VCaP (cell line): ENCODE data around the gene TNS4.

Source experiments
- H3K27ac ChIP-seq: fragments of 450-650 bp; 2 replicates; pipeline ENCODE4 v1.5.1; 2017
- CTCF ChIP-seq: fragments of 450-650 bp; conservative IDR thresholded peaks from 2 replicates; pipeline ENCODE4 v1.5.1; 2017; ENCODE audit warnings: mild to moderate bottlenecking, moderate library complexity

TNS4 gene

DNA sequence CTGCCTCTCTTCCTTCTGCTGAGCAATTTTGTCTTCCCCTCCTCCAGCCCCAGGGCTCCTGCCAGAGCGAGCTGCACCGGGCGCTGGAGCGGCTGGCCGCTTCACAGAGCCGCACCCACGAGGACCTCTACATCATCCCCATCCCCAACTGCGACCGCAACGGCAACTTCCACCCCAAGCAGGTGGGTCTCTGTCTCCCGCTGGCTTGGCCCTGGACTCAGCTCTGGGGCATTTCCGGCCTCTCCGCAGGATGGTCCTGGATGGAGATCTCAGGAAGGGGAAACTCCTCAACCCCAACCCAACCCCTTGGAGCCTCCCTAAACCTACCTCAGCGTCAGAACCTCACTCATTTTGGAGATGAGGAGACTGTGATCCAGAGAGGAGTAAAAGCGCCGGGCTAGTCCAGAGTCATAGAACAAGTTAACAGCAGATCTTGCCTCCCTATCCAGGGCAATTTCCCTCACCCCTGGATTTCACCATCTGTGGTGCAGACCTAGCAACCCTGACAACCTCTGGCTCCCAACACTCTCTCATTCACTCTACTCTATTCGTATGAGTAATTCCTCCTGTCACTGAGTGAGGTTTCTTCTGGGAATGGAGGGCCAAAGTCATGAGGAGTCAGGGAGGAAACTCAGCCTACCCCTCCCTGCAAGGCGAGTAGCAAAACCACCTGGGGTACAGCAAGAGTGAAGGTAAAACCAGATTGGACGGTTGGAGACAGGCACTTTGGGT, 47.4 kb downstream of the TNS4 start:
- no peak for TF ChIP-seq CTCF

GRCh38 chr17:40452921-40453378, 48.5 kb downstream of the TNS4 start:
- TF ChIP-seq CTCF = no peak
- no peak overlapping the region for H3K27ac ChIP-seq

More for the DNA sequence above, 47.4 kb downstream of the TNS4 start:
- no peak overlapping the region for H3K27ac ChIP-seq

DNA sequence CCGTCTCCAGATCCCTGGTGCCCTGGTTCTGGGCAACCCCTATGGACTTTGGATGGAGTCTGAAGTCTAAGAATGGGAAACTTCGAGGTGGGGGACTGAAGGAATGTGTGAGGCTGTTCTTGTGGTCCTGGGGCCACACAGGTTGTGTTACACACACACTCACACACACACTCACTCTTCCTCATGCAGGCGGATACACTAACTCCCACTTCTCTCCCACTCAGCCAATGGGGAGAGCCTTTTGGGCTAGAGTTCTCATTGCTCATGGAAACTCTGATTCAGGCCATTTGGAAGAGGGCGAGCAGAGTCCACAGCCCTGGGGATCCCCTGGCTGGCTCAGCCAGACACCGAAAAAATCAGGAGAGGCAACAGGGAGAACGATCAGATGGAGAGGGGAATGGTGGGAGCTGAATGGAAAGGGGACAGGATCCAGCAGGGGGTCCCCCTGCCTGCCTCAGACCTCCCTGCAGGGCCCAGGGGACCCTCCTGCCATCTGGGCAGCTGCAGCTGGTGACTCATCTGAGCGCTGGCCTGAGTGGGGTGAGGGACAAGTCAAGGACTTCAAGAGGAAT, 49.1 kb downstream of the TNS4 start:
- TF ChIP-seq CTCF = no peak
- no peak overlapping the region for H3K27ac ChIP-seq

DNA sequence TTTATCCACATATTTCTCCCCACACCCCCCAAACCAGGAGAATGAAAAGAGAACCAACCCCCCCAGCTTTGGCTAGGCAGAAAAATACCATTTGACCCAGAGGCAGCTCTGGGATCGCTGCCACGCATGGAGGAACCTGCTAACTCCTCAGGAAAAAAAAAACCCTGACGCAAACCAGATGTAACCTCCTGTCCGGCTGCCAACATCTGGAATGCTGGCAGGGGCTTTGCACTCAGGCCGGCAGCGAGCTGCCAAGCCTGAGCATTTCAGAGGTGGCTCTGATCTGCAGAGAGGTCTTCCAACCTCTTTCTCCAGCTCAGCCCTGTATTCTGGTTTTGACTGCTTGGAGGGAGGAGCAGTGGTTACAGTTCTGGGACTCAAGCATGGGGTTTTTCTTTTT, 50.0 kb downstream of the TNS4 start:
- TF ChIP-seq CTCF = no peak
- no peak overlapping the region for H3K27ac ChIP-seq

DNA sequence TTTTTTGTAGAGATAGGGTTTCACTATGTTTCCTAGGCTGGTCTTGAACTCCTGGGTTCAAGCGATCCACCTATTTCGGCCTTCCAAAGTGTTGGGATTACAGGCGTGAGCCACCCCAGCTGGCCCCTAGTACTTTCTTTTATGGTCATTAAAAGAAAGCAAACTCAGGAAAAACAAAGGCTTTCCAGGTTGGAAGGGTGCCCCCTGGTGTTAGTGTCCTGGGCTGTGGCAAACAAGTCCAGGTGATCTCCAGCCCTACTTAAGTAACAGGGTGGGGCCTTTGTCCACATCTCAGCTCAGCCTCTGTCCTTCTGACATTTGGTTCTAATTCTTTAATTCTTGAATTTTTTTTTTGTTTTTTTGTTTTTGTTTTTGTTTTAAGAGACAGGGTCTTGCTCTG, 51.2 kb downstream of the TNS4 start:
- TF ChIP-seq CTCF = peak; percentile 80
- H3K27ac ChIP-seq = no peak overlapping the region

DNA sequence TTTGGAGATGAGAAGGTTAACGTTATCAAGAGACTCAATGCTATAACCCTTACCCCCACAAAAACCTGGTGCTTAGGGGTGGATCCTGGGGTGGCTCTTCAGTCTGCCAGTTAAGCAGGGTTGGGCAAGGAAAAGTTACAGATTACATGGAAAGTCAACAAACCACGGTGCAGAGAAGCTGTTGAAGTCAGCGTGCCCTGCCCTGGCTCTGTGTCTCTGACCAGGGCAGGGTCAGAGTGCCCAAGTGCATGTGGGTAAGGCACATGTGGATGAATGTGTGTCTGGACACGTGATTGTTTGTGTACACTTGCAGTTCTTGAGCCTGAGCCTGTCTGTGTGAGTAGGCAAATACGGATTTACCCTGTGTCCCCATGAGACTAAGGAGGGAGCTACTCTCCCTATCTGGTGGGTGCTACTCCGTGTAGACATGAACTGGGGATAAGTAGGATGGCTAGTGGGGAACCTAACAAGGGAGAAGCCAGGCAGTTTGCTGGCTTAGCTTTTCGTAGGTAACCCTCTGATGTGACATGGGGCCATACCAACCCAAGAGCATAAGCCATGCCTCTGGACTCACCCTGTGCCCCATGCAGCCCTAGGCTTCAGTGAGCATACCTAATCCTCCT, 52.7 kb downstream of the TNS4 start:
- H3K27ac ChIP-seq = peak overlapping the region; percentile 21; the same call in 1 of the 2 replicates
- no peak for TF ChIP-seq CTCF

DNA sequence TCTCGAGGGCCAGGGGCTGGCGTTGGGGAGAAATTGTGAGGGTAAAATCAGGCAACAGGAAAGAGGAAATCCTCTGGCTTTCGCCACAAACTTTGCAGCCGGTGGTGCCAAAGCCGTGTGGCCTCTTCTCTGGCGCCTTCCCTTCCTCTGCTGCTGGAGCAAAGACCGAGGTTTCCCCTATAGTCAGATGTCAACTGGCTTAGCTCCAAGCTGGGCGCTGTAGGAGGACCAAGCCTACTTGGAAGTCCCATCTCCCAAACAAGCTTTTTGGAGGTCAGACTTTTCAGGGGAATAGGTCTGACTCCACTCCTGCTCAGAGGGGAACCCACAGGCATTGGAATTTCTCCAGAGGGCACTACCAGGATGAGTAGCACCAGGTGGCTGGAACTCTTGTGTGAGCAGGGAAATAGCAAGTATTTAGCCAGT, 53.2 kb downstream of the TNS4 start:
- TF ChIP-seq CTCF = no peak
- H3K27ac ChIP-seq = peak overlapping the region; percentile 21; the same call in 1 of the 2 replicates
